ENCODE measurements around the gene FAM118A. TPM values are rescaled to one million over a fixed set of nuclear protein-coding genes. Genes with fewer than 3 reads are reported as not detected.
A peak's percentile ranks its signal among the peaks of the same experiment; 100 is the strongest.

Gene FAM118A
- total RNA-seq, 1 donor from 2014 or later, result 20.6 TPM

- Histone ChIP-seq H3K9me3 (no peaks in the 10 kb centered on the region), H3K27me3 (peaks cover 16% of the 10 kb centered on the region), H3K4me1 (peaks cover 8% of the 10 kb centered on the region), H3K4me3 (no peak overlapping the region), H3K36me3 (no peaks in the 10 kb centered on the region), H3K27ac (no peak overlapping the region)
- DNase-seq (no peak), ATAC-seq (no peak)
- TF ChIP-seq CTCF (IDR thresholded peaks at IDR 0.05), result no peak
- intact Hi-C loops (cut with DNase I), result no loop called here
Measured at GRCh38 chr22:45286854-45287551, 22.7 kb upstream of the FAM118A start.

GRCh38 chr22:45290410-45290936, 19.3 kb upstream of the FAM118A start:
- H3K4me1 ChIP-seq, result no peaks in the 10 kb centered on the region
- peaks cover 7% of the 10 kb centered on the region for H3K27me3 ChIP-seq
- ATAC-seq (no peak), DNase-seq (no peak)
- H3K9me3 ChIP-seq, result no peaks in the 10 kb centered on the region
- H3K4me3 ChIP-seq, result no peak overlapping the region
- intact Hi-C loops (cut with DNase I), result loop anchor here (10.0 kb wide), 1 partner anchor 84 kb away; no protein-coding TSS in a partner anchor
- TF ChIP-seq CTCF (IDR thresholded peaks at IDR 0.05), result no peak
- H3K27ac ChIP-seq, result no peak overlapping the region
- H3K36me3 ChIP-seq, result no peaks in the 10 kb centered on the region

GRCh38 chr22:45291061-45291930, 18.4 kb upstream of the FAM118A start:
- no peaks in the 10 kb centered on the region for H3K36me3 ChIP-seq
- DNase-seq, result no peak
- intact Hi-C loops (cut with DNase I), result loop anchor here (10.0 kb wide), 1 partner anchor 84 kb away; no protein-coding TSS in a partner anchor

GRCh38 chr22:45291931-45292290, 17.8 kb upstream of the FAM118A start:
- Histone ChIP-seq H3K9me3 (no peaks in the 10 kb centered on the region), H3K27me3 (peaks cover 7% of the 10 kb centered on the region), H3K4me1 (no peaks in the 10 kb centered on the region), H3K27ac (no peak overlapping the region), H3K4me3 (no peak overlapping the region), H3K36me3 (no peaks in the 10 kb centered on the region)
- intact Hi-C loops (cut with DNase I), result loop anchor here (10.0 kb wide), 1 partner anchor 83 kb away; no protein-coding TSS in a partner anchor
- peak; percentile 12 for ATAC-seq
- TF ChIP-seq CTCF (IDR thresholded peaks at IDR 0.05), result no peak
- DNase-seq, result no peak

More at GRCh38 chr22:45291061-45291930, 18.4 kb upstream of the FAM118A start:
- H3K4me1 ChIP-seq, result no peaks in the 10 kb centered on the region
- H3K9me3 ChIP-seq, result no peaks in the 10 kb centered on the region
- TF ChIP-seq CTCF (IDR thresholded peaks at IDR 0.05), result no peak
- H3K27me3 ChIP-seq, result peaks cover 7% of the 10 kb centered on the region
- no peak overlapping the region for H3K4me3 ChIP-seq
- H3K27ac ChIP-seq, result no peak overlapping the region
- ATAC-seq, result no peak

GRCh38 chr22:45292731-45293442, 16.8 kb upstream of the FAM118A start:
- Histone ChIP-seq H3K27ac (no peak overlapping the region), H3K27me3 (peaks cover 7% of the 10 kb centered on the region), H3K4me3 (no peak overlapping the region), H3K36me3 (no peaks in the 10 kb centered on the region), H3K4me1 (no peaks in the 10 kb centered on the region), H3K9me3 (no peaks in the 10 kb centered on the region)
- DNase-seq (no peak), ATAC-seq (no peak)
- TF ChIP-seq CTCF (IDR thresholded peaks at IDR 0.05), result no peak
- intact Hi-C loops (cut with DNase I), result loop anchor here (10.0 kb wide), 1 partner anchor 82 kb away; no protein-coding TSS in a partner anchor
